Prostate gland (tissue), 2 donors: ENCODE data around the gene ANKRD50. TPM values are rescaled to one million over a fixed set of nuclear protein-coding genes. Genes with fewer than 3 reads are reported as not detected.

Experiments
- DNase-seq: peaks from one replicate; pipeline ENCODE4 v3.0.0-alpha.2; 2019; ENCODE audit warnings: low spot score
- H3K27ac ChIP-seq, 2 donors: fragments of 200-600 bp; sonication (generic); 2 replicates each; pipeline ENCODE4 v1.5.1; 2017 to 2019
- H3K27me3 ChIP-seq: fragments of 200-600 bp; sonication (generic); replicated peaks from 2 replicates; pipeline ENCODE4 v1.5.1; 2019; ENCODE audit not compliant: insufficient read depth
- H3K36me3 ChIP-seq, 2 donors: fragments of 200-600 bp; sonication (generic); 1 replicate in 1 of 2; 2 replicates in 1 of 2; pipeline versions ENCODE4 v1.5.1 to v1.8.1; 2017 to 2019
- H3K4me1 ChIP-seq: fragments of 200-600 bp; sonication (generic); replicated peaks from 2 replicates; pipeline ENCODE4 v1.5.1; 2019
- H3K4me3 ChIP-seq, 2 donors: fragments of 200-600 bp; sonication (generic); 2 replicates each; pipeline ENCODE4 v1.5.1; 2017 to 2019
- H3K9me3 ChIP-seq: fragments of 200-600 bp; sonication (generic); 2 replicates; pipeline ENCODE4 v1.5.1; 2017
- POLR2A ChIP-seq: fragments of 450-650 bp; IDR thresholded peaks from one replicate; pipeline ENCODE4 v1.6.1; 2016; ENCODE audit warnings: antibody characterized with exemption, mild to moderate bottlenecking
- POLR2AphosphoS5 ChIP-seq: sonication (generic); formaldehyde crosslinking; IDR thresholded peaks from one replicate; pipeline ENCODE4 v1.6.1; 2017; ENCODE audit warnings: antibody characterized with exemption
- WGBS: methylation state at CpG from one replicate; pipeline ENCODE4 v1.1.5; 2018; 5-methylcytosine and 5-hydroxymethylcytosine counted together
- intact Hi-C: fragments of 100-400 bp; cut with DNase I; formaldehyde crosslinking; loops from one replicate; pipeline ENCODE4 v1.14.2; 2022
- total RNA-seq, 2 donors: library from RNA; depleted of rRNA; stranded (reverse); fragments of >200 nt; gene quantifications; one replicate each; pipeline ENCODE4 v1.1.0, GENCODE V29; 2016
- TF ChIP-seq, protein P1 (sequence below), 4 experiments: fragments of 200-600 bp in 2 of 4; fragments of 450-650 bp in 2 of 4; sonication (generic) in 2 of 4; IDR thresholded peaks; 1 replicate in 3 of 4; 2 replicates in 1 of 4; pipeline ENCODE4 v1.5.1; 2016 to 2019; ENCODE audit warnings: antibody characterized with exemption in 4 of 4, mild to moderate bottlenecking in 2 of 4, moderate library complexity in 2 of 4

The ANKRD50 gene
- total RNA-seq, 2 donors from 2014 or later = 28.7 to 33.8 TPM

- H3K36me3 ChIP-seq = no peaks in the 10 kb centered on the region
- H3K4me1 ChIP-seq = no peaks in the 10 kb centered on the region
- TF ChIP-seq POLR2A (no peak), POLR2AphosphoS5 (no peak)
- TF ChIP-seq, protein P1, sequence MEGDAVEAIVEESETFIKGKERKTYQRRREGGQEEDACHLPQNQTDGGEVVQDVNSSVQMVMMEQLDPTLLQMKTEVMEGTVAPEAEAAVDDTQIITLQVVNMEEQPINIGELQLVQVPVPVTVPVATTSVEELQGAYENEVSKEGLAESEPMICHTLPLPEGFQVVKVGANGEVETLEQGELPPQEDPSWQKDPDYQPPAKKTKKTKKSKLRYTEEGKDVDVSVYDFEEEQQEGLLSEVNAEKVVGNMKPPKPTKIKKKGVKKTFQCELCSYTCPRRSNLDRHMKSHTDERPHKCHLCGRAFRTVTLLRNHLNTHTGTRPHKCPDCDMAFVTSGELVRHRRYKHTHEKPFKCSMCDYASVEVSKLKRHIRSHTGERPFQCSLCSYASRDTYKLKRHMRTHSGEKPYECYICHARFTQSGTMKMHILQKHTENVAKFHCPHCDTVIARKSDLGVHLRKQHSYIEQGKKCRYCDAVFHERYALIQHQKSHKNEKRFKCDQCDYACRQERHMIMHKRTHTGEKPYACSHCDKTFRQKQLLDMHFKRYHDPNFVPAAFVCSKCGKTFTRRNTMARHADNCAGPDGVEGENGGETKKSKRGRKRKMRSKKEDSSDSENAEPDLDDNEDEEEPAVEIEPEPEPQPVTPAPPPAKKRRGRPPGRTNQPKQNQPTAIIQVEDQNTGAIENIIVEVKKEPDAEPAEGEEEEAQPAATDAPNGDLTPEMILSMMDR (IDR thresholded peaks at IDR 0.05) = no peak
- H3K4me3 ChIP-seq = no peak overlapping the region
- DNase-seq = no peak
- WGBS = 50% methylated on average over 3 of the region's 3 CpGs
- intact Hi-C loops = no loop called here
- H3K27ac ChIP-seq = no peak overlapping the region
- H3K27me3 ChIP-seq = no peaks in the 10 kb centered on the region
- H3K9me3 ChIP-seq = no peaks in the 10 kb centered on the region
Observed at GRCh38 chr4:124633285-124633941, 79.1 kb downstream of the ANKRD50 start.

DNA sequence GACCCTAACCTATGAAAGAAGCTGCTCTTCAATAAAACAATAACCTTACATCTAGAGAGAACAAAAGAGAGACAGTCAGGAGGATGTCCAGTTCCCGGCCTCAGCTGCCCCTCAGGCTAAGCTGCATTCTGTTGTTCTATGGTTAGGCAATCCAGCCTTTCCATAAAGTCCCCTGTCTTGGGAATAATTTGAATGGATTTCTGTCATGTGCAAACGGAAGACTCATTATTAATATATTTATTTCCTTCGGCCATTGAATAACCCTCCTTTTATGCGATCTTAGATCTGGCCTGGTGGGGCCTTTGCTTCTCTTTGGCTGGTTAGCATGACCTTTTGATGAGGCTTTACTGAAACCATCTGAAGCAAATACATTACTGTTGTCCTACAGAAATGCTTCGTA is 80.1 kb downstream of the ANKRD50 start:
- intact Hi-C loops = no loop called here
- H3K4me3 ChIP-seq = no peak overlapping the region
- no peaks in the 10 kb centered on the region for H3K4me1 ChIP-seq
- no peaks in the 10 kb centered on the region for H3K27me3 ChIP-seq
- no peak for DNase-seq
- TF ChIP-seq, protein P1 (IDR thresholded peaks at IDR 0.05) = no peak
- TF ChIP-seq POLR2A (no peak), POLR2AphosphoS5 (no peak)
- no peaks in the 10 kb centered on the region for H3K9me3 ChIP-seq
- H3K36me3 ChIP-seq = no peaks in the 10 kb centered on the region
- 93% methylated on average over 5 of the region's 5 CpGs for WGBS
- H3K27ac ChIP-seq = no peak overlapping the region

DNA sequence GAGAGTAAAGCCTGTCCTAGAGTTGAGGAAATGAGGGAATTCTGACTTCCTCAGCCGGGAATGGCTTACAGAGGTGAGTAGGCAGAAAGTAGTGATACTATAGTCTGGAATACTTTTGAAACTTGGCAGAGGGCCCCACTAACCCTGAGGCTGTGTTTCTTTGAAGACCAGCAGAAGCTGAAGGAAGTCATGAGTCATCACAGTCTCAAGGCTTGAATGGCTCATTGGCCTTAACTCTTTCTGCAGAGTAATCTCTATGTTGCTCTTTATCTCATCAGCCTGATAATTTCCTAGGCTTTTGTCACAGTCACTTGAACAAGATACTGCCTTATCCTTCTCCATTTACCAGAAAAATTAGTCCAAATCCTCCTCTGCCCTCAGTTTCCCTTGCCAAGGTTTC is 80.8 kb downstream of the ANKRD50 start:
- no peak overlapping the region for H3K4me3 ChIP-seq
- no peaks in the 10 kb centered on the region for H3K27me3 ChIP-seq
- 45% methylated on average over 1 of the region's 1 CpG for WGBS
- TF ChIP-seq POLR2AphosphoS5 (no peak), POLR2A (no peak)
- TF ChIP-seq, protein P1 (IDR thresholded peaks at IDR 0.05) = no peak
- intact Hi-C loops = no loop called here
- H3K27ac ChIP-seq = no peak overlapping the region
- H3K4me1 ChIP-seq = no peaks in the 10 kb centered on the region
- H3K9me3 ChIP-seq = no peaks in the 10 kb centered on the region
- H3K36me3 ChIP-seq = no peaks in the 10 kb centered on the region
- peak; percentile 16 for DNase-seq

GRCh38 chr4:124629681-124630080 is 82.9 kb downstream of the ANKRD50 start:
- intact Hi-C loops = no loop called here
- TF ChIP-seq, protein P1 (IDR thresholded peaks at IDR 0.05) = no peak
- TF ChIP-seq POLR2AphosphoS5 (no peak), POLR2A (no peak)
- no peaks in the 10 kb centered on the region for H3K4me1 ChIP-seq
- WGBS = 72% methylated on average over 1 of the region's 1 CpG
- no peaks in the 10 kb centered on the region for H3K27me3 ChIP-seq
- no peak overlapping the region for H3K27ac ChIP-seq
- DNase-seq = no peak
- H3K4me3 ChIP-seq = no peak overlapping the region
- H3K36me3 ChIP-seq = no peaks in the 10 kb centered on the region
- no peaks in the 10 kb centered on the region for H3K9me3 ChIP-seq
